Activated T-helper 1 cell treated with anti-CD3 and anti-CD28 coated beads, Interleukin-12 subunit alpha, Interleukin-12 subunit beta, Interleukin-2, Interleukin-4 antibody, amounts not matched to agents 30 ng/mL and 10 ng/mL and 1 ng/mL, durations not matched to agents 14 hours and 24 hours and 36 hours (primary cell): ENCODE data around the gene ERGIC3. TPM values are rescaled to one million over a fixed set of nuclear protein-coding genes. Genes with fewer than 3 reads are reported as not detected.
"Not testable (repeated sequence)": the region's sequence is repeated elsewhere in the genome, so short reads cannot be mapped to it uniquely, and the experiment has no call there.

Source experiments
- DNase-seq: peaks from one replicate; pipeline ENCODE4 v3.0.0; 2021; ENCODE audit warnings: low spot score
- H3K27ac Mint-ChIP-seq: one replicate; pipeline ENCODE4 v1.8.0; 2021; ENCODE audit warnings: mild to moderate bottlenecking, mixed read lengths
- H3K27me3 Mint-ChIP-seq: one replicate; pipeline ENCODE4 v1.8.0; 2022; ENCODE audit warnings: mild to moderate bottlenecking, moderate library complexity, mixed read lengths; ENCODE audit not compliant: insufficient read depth
- H3K36me3 Mint-ChIP-seq: one replicate; pipeline ENCODE4 v1.8.0; 2021; ENCODE audit warnings: low read depth, mixed read lengths
- H3K4me1 Mint-ChIP-seq: one replicate; pipeline ENCODE4 v1.8.0; 2021; ENCODE audit warnings: low read depth, mixed read lengths
- H3K4me3 Mint-ChIP-seq: one replicate; pipeline ENCODE4 v1.8.0; 2021; ENCODE audit warnings: mild to moderate bottlenecking, moderate library complexity, mixed read lengths
- H3K9me3 Mint-ChIP-seq: one replicate; pipeline ENCODE4 v1.8.0; 2021; ENCODE audit warnings: mixed read lengths
- intact Hi-C: fragments of 100-400 bp; cut with micrococcal nuclease; formaldehyde crosslinking; loops from one replicate; pipeline ENCODE4 v1.15.1; 2024
- total RNA-seq: library from RNA; stranded (reverse); gene quantifications from 2 replicates; pipeline ENCODE4 v1.2.3, GENCODE V29; 2022

The ERGIC3 gene
- total RNA-seq, 1 donor from 2014 or later, result 132 TPM

- Mint-ChIP-seq H3K4me3 (no peak overlapping the region), H3K4me1 (peaks cover 18% of the 10 kb centered on the region), H3K27ac (no peak overlapping the region), H3K36me3 (peaks cover 48% of the 10 kb centered on the region), H3K9me3 (no peaks in the 10 kb centered on the region), H3K27me3 (no peaks in the 10 kb centered on the region)
- DNase-seq, result no peak
- intact Hi-C loops, result no loop called here
Observed at GRCh38 chr20:35508493-35509218, 33.2 kb upstream of the ERGIC3 start.

- no peaks in the 10 kb centered on the region for H3K27me3 Mint-ChIP-seq
- H3K4me3 Mint-ChIP-seq, result no peak overlapping the region
- no peaks in the 10 kb centered on the region for H3K9me3 Mint-ChIP-seq
- peaks cover 10% of the 10 kb centered on the region for H3K4me1 Mint-ChIP-seq
- no peak overlapping the region for H3K27ac Mint-ChIP-seq
- DNase-seq, result no peak
- H3K36me3 Mint-ChIP-seq, result peaks cover 34% of the 10 kb centered on the region
- intact Hi-C loops, result no loop called here
Observed at GRCh38 chr20:35510951-35511735, 30.7 kb upstream of the ERGIC3 start.

- no peaks in the 10 kb centered on the region for H3K9me3 Mint-ChIP-seq
- intact Hi-C loops, result no loop called here
Observed at GRCh38 chr20:35511814-35512420, 30.0 kb upstream of the ERGIC3 start.

GRCh38 chr20:35514371-35514932, 27.4 kb upstream of the ERGIC3 start:
- no peak for DNase-seq
- no peaks in the 10 kb centered on the region for H3K4me1 Mint-ChIP-seq
- H3K27ac Mint-ChIP-seq, result no peak overlapping the region
- H3K36me3 Mint-ChIP-seq, result peaks cover 18% of the 10 kb centered on the region
- intact Hi-C loops, result no loop called here
- H3K4me3 Mint-ChIP-seq, result no peak overlapping the region
- H3K27me3 Mint-ChIP-seq, result no peaks in the 10 kb centered on the region
- no peaks in the 10 kb centered on the region for H3K9me3 Mint-ChIP-seq

More at GRCh38 chr20:35511814-35512420, 30.0 kb upstream of the ERGIC3 start:
- no peak overlapping the region for H3K27ac Mint-ChIP-seq
- H3K36me3 Mint-ChIP-seq, result peaks cover 34% of the 10 kb centered on the region
- no peak for DNase-seq
- no peak overlapping the region for H3K4me3 Mint-ChIP-seq
- H3K27me3 Mint-ChIP-seq, result no peaks in the 10 kb centered on the region
- peaks cover 4% of the 10 kb centered on the region for H3K4me1 Mint-ChIP-seq

GRCh38 chr20:35515341-35515740, 26.5 kb upstream of the ERGIC3 start:
- Mint-ChIP-seq H3K9me3 (no peaks in the 10 kb centered on the region), H3K36me3 (peaks cover 12% of the 10 kb centered on the region), H3K27ac (no peak overlapping the region), H3K27me3 (no peaks in the 10 kb centered on the region), H3K4me3 (no peak overlapping the region), H3K4me1 (no peaks in the 10 kb centered on the region)
- no peak for DNase-seq
- intact Hi-C loops, result no loop called here

- Mint-ChIP-seq H3K4me1 (no peaks in the 10 kb centered on the region), H3K4me3 (no peak overlapping the region), H3K27ac (no peak overlapping the region), H3K27me3 (no peaks in the 10 kb centered on the region), H3K9me3 (no peaks in the 10 kb centered on the region), H3K36me3 (peaks cover 12% of the 10 kb centered on the region)
- intact Hi-C loops, result no loop called here
- no peak for DNase-seq
Observed at GRCh38 chr20:35515949-35516645, 25.8 kb upstream of the ERGIC3 start.

GRCh38 chr20:35517125-35517524, 24.8 kb upstream of the ERGIC3 start:
- no peaks in the 10 kb centered on the region for H3K4me1 Mint-ChIP-seq
- H3K4me3 Mint-ChIP-seq, result no peak overlapping the region
- H3K27ac Mint-ChIP-seq, result no peak overlapping the region
- H3K9me3 Mint-ChIP-seq, result no peaks in the 10 kb centered on the region
- DNase-seq, result no peak
- peaks cover 8% of the 10 kb centered on the region for H3K36me3 Mint-ChIP-seq
- H3K27me3 Mint-ChIP-seq, result no peaks in the 10 kb centered on the region
- intact Hi-C loops, result no loop called here

GRCh38 chr20:35517767-35518166, 24.1 kb upstream of the ERGIC3 start:
- H3K9me3 Mint-ChIP-seq, H3K27ac Mint-ChIP-seq, H3K4me3 Mint-ChIP-seq, intact Hi-C loops, H3K27me3 Mint-ChIP-seq, H3K36me3 Mint-ChIP-seq, DNase-seq, H3K4me1 Mint-ChIP-seq: not testable (repeated sequence)

GRCh38 chr20:35518955-35519354, 22.9 kb upstream of the ERGIC3 start:
- H3K4me1 Mint-ChIP-seq, result no peaks in the 10 kb centered on the region
- intact Hi-C loops, result no loop called here
- no peaks in the 10 kb centered on the region for H3K9me3 Mint-ChIP-seq
- H3K27ac Mint-ChIP-seq, result no peak overlapping the region
- no peak overlapping the region for H3K4me3 Mint-ChIP-seq
- DNase-seq, result no peak
- H3K36me3 Mint-ChIP-seq, result peaks cover 1% of the 10 kb centered on the region
- H3K27me3 Mint-ChIP-seq, result no peaks in the 10 kb centered on the region

- H3K36me3 Mint-ChIP-seq, result no peaks in the 10 kb centered on the region
- intact Hi-C loops, result loop anchor here (5.0 kb wide), 1 partner anchor 61 kb away; no protein-coding TSS in a partner anchor
- H3K27ac Mint-ChIP-seq, result no peak overlapping the region
- peak; percentile 14 for DNase-seq
- H3K4me3 Mint-ChIP-seq, result no peak overlapping the region
- H3K27me3 Mint-ChIP-seq, result peaks cover 3% of the 10 kb centered on the region
- H3K4me1 Mint-ChIP-seq, result no peaks in the 10 kb centered on the region
- no peaks in the 10 kb centered on the region for H3K9me3 Mint-ChIP-seq
Observed at GRCh38 chr20:35523298-35523888, 18.5 kb upstream of the ERGIC3 start.

GRCh38 chr20:35525639-35526038, 16.2 kb upstream of the ERGIC3 start:
- Mint-ChIP-seq H3K4me1 (no peaks in the 10 kb centered on the region), H3K27ac (no peak overlapping the region), H3K4me3 (no peak overlapping the region), H3K27me3 (peaks cover 5% of the 10 kb centered on the region), H3K9me3 (no peaks in the 10 kb centered on the region), H3K36me3 (no peaks in the 10 kb centered on the region)
- intact Hi-C loops, result no loop called here
- DNase-seq, result no peak

GRCh38 chr20:35527122-35527769, 14.6 kb upstream of the ERGIC3 start:
- no peak for DNase-seq
- Mint-ChIP-seq H3K27ac (no peak overlapping the region), H3K27me3 (peaks cover 5% of the 10 kb centered on the region), H3K4me3 (no peak overlapping the region), H3K4me1 (no peaks in the 10 kb centered on the region), H3K9me3 (no peaks in the 10 kb centered on the region), H3K36me3 (no peaks in the 10 kb centered on the region)
- intact Hi-C loops, result no loop called here
